GM23248 (cell line): ENCODE measurements around the gene CKAP2. TPM values are rescaled to one million over a fixed set of nuclear protein-coding genes. Genes with fewer than 3 reads are reported as not detected.
"Not testable (repeated sequence)": the region's sequence is repeated elsewhere in the genome, so short reads cannot be mapped to it uniquely, and the experiment has no call there.

Experiments
- DNase-seq: peaks from one replicate; pipeline ENCODE4 v3.0.0-alpha.2; 2015
- H2AFZ ChIP-seq: fragments of 200-600 bp; sonication (generic); 2 replicates; pipeline ENCODE4 v1.6.1; 2016; ENCODE audit warnings: antibody characterized with exemption
- H3F3A ChIP-seq: fragments of 200-600 bp; sonication (generic); 2 replicates; pipeline ENCODE4 v1.6.1; 2016; ENCODE audit warnings: mild to moderate bottlenecking, antibody characterized with exemption, mixed run types; ENCODE audit not compliant: insufficient read depth
- H3K27ac ChIP-seq: fragments of 200-600 bp; sonication (generic); 2 replicates; pipeline ENCODE4 v1.5.1; 2016; ENCODE audit warnings: mild to moderate bottlenecking
- H3K27me3 ChIP-seq: fragments of 200-600 bp; sonication (generic); replicated peaks from 2 replicates; pipeline ENCODE4 v1.6.1; 2016; ENCODE audit warnings: mild to moderate bottlenecking; ENCODE audit not compliant: insufficient read depth
- H3K36me3 ChIP-seq: fragments of 200-600 bp; sonication (generic); 2 replicates; pipeline ENCODE4 v1.6.1; 2016; ENCODE audit warnings: low read depth, mild to moderate bottlenecking
- H3K4me1 ChIP-seq: fragments of 200-600 bp; sonication (generic); 2 replicates; pipeline ENCODE4 v1.6.1; 2016; ENCODE audit warnings: mild to moderate bottlenecking; ENCODE audit not compliant: insufficient read depth
- H3K4me2 ChIP-seq: fragments of 200-600 bp; sonication (generic); one replicate; pipeline ENCODE4 v1.6.1; 2016; ENCODE audit warnings: mild to moderate bottlenecking; ENCODE audit not compliant: unreplicated experiment
- H3K4me3 ChIP-seq: fragments of 200-600 bp; sonication (generic); 2 replicates; pipeline ENCODE4 v1.5.1; 2016; ENCODE audit warnings: mild to moderate bottlenecking
- H3K79me2 ChIP-seq: fragments of 200-600 bp; sonication (generic); 2 replicates; pipeline ENCODE4 v1.6.1; 2016; ENCODE audit warnings: mild to moderate bottlenecking; ENCODE audit not compliant: insufficient read depth
- H3K9ac ChIP-seq: fragments of 200-600 bp; sonication (generic); 2 replicates; pipeline ENCODE4 v1.6.1; 2016; ENCODE audit warnings: mild to moderate bottlenecking
- H3K9me2 ChIP-seq: fragments of 200-600 bp; sonication (generic); 2 replicates; pipeline ENCODE4 v1.6.1; 2016; ENCODE audit warnings: mixed run types, mild to moderate bottlenecking, moderate library complexity; ENCODE audit not compliant: insufficient read depth
- H3K9me3 ChIP-seq: fragments of 200-600 bp; sonication (generic); one replicate; pipeline ENCODE4 v1.6.1; 2017; ENCODE audit warnings: low read depth
- H4K20me1 ChIP-seq: fragments of 200-600 bp; sonication (generic); 2 replicates; pipeline ENCODE4 v1.6.0; 2016; ENCODE audit not compliant: insufficient read depth
- WGBS, 2 experiments: methylation state at CpG; one replicate each; pipeline ENCODE4 v1.1.6; 2015 to 2017; ENCODE audit warnings: low lambda C conversion rate in 2 of 2, low coverage in 1 of 2; ENCODE audit errors: missing lambda C conversion rate in 2 of 2; 5-methylcytosine and 5-hydroxymethylcytosine counted together
- in situ Hi-C: fragments of 300-500 bp; cut with MboI; formaldehyde crosslinking; loops from 2 replicates; pipeline ENCODE4 v1.15.0; 2020
- polyA plus RNA-seq: library from polyadenylated mRNA; unstranded; fragments of >200 nt; fragmentation: Nextera tagmentation; extraction: Ambion mirVana; gene quantifications from 2 replicates; pipeline ENCODE4 v1.2.1, GENCODE V29; 2016
- total RNA-seq: library from RNA; depleted of rRNA; stranded (reverse); fragments of >200 nt; shearing (Covaris generic); gene quantifications from 2 replicates; pipeline ENCODE4 v1.2.3, GENCODE V29; 2014

The CKAP2 gene
- total and polyA plus RNA-seq, 2 experiments from 2014 or later = 24.2 to 37.6 TPM

DNA sequence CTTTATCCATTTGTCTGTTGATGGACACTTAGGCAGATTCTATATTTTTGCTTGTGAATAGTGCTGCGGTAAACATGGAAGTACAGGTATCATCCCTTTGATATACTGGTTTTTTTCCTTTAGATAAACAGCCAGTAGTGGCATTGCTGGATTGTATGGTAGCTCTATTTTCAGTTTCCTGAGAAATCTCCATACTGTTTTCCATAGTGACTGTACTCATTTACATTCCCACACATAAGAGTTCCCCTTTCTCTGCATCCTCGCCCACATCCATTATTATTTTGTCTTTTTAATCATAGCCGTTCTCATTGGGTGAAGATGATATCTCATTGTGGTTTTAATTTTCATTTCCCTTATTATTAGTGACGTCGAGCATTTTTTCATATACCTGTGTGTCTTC is 35.7 kb downstream of the CKAP2 start:
- in situ Hi-C loops, H2AFZ ChIP-seq, H3K27me3 ChIP-seq, DNase-seq, H4K20me1 ChIP-seq, H3K4me1 ChIP-seq, H3K9me3 ChIP-seq, H3K4me2 ChIP-seq, H3K9me2 ChIP-seq, H3K4me3 ChIP-seq, H3K9ac ChIP-seq, H3K36me3 ChIP-seq, H3F3A ChIP-seq, H3K79me2 ChIP-seq, H3K27ac ChIP-seq: not testable (repeated sequence)
- WGBS, 2 experiments = 63 to 70% methylated on average over 2 of the region's 5 CpGs

DNA sequence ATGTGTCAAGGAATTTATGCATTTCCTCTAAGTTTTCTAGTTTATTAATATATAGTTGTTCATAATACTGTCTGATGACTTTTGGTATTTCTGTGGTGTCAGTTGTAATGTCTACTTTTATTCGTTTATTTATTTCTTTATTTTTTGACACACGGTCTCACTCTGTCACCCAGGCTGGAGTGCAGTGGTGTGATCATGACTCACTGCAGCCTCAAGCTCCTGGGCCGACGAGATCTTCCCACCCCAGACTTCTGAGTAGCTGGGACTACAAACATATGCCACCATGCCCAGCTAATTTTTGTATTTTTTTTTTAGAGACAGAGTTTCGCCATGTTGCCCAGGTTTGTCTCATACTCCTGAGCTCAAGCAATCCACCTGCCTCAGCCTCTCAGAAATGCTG is 39.0 kb downstream of the CKAP2 start:
- H3K9me2 ChIP-seq, H3K4me1 ChIP-seq, H4K20me1 ChIP-seq, H3K27me3 ChIP-seq, H3K4me2 ChIP-seq, in situ Hi-C loops, H2AFZ ChIP-seq, H3K27ac ChIP-seq, H3K9me3 ChIP-seq, H3K4me3 ChIP-seq, H3K9ac ChIP-seq, H3K36me3 ChIP-seq, H3K79me2 ChIP-seq, H3F3A ChIP-seq, DNase-seq: not testable (repeated sequence)
- WGBS, 2 experiments = 59 to 61% methylated on average over 5 of the region's 5 CpGs

- H2AFZ ChIP-seq, H3K4me2 ChIP-seq, H3K9ac ChIP-seq, H3K79me2 ChIP-seq, H3K36me3 ChIP-seq, H3K9me2 ChIP-seq, H3K4me1 ChIP-seq, H3K4me3 ChIP-seq, DNase-seq, H3K9me3 ChIP-seq, H4K20me1 ChIP-seq, H3F3A ChIP-seq, H3K27me3 ChIP-seq, in situ Hi-C loops, H3K27ac ChIP-seq: not testable (repeated sequence)
- WGBS, 2 experiments = 30 to 39% methylated on average over 3 of the region's 3 CpGs
Observed at GRCh38 chr13:52497979-52498378, 42.7 kb downstream of the CKAP2 start.

GRCh38 chr13:52502277-52502676 is 47.0 kb downstream of the CKAP2 start:
- in situ Hi-C loops, H3K4me1 ChIP-seq, H3K9me3 ChIP-seq, H3K36me3 ChIP-seq, H3K4me3 ChIP-seq, H2AFZ ChIP-seq, H3K9me2 ChIP-seq, DNase-seq, H3K4me2 ChIP-seq, H3K9ac ChIP-seq, H3K27ac ChIP-seq, H3K79me2 ChIP-seq, H3F3A ChIP-seq, H4K20me1 ChIP-seq, H3K27me3 ChIP-seq: not testable (repeated sequence)
- WGBS, 2 experiments = 35 to 47% methylated on average over 7 of the region's 7 CpGs

DNA sequence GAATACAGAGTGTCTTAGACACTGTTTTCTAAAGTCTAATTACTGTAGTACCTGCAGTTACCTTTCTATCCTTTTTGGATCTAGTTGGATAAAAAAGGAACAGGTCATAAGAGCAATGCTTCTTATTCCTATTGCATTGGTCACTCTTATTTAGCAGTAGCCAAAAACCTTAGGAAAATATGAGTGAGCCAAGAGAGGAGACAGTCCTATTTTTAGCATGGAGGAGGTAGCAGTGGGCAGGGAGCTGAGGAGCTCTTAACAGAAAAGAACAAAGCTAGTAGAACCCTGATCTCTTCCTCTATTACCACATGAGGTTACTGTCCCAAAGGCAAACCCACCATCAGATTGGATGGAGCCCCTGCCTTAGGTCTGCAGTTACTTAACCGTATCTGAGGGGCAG is 50.6 kb downstream of the CKAP2 start:
- H3K4me1 ChIP-seq, H3F3A ChIP-seq, H3K36me3 ChIP-seq, H3K9ac ChIP-seq, H3K27me3 ChIP-seq, H3K27ac ChIP-seq, DNase-seq, H3K4me3 ChIP-seq, H3K4me2 ChIP-seq, H4K20me1 ChIP-seq, H2AFZ ChIP-seq, H3K9me2 ChIP-seq, H3K79me2 ChIP-seq, in situ Hi-C loops, H3K9me3 ChIP-seq: not testable (repeated sequence)
- no CpG with 5 or more reads among the region's 1 CpG for WGBS, 2 experiments

GRCh38 chr13:52509532-52509931 is 54.3 kb downstream of the CKAP2 start:
- H3K9me3 ChIP-seq, H4K20me1 ChIP-seq, in situ Hi-C loops, H3K27ac ChIP-seq, H3K4me2 ChIP-seq, H3K9me2 ChIP-seq, H3K9ac ChIP-seq, H3K27me3 ChIP-seq, H3K4me1 ChIP-seq, H3K36me3 ChIP-seq, H3K79me2 ChIP-seq, H3F3A ChIP-seq, H3K4me3 ChIP-seq, DNase-seq, H2AFZ ChIP-seq: not testable (repeated sequence)
- WGBS, 2 experiments = 56 to 86% methylated on average over 1 of the region's 6 CpGs

DNA sequence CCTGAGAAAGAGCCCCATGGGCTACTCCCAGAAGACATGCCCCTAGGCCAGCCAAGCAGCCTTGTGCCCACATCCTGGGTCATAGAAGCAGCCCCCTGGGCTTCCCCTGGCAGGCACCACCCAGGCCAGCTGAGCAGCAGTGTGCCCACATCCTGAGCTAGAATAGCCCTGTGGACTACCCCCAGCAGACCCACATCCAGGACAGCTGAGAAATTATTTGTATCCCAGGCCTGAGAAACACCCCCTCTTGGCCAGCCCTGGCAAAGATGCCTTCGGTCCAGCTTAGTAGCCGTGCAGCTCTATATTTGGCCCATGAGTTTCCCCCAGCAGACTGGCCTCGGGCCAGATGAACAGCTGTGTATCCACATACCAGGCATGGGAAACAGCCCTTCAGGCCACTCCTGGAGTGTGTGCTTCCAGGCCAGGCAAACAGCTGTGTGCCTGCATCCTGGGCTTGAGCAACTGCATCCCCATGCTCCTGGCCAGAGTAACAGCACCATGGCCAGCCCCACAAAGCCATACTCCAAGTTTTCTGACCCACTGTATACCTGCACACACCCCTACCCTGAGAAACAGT is 55.0 kb downstream of the CKAP2 start:
- DNase-seq, H3K4me1 ChIP-seq, H3K4me2 ChIP-seq, H2AFZ ChIP-seq, H3K9me3 ChIP-seq, in situ Hi-C loops, H3F3A ChIP-seq, H3K36me3 ChIP-seq, H3K9ac ChIP-seq, H3K27me3 ChIP-seq, H3K4me3 ChIP-seq, H3K79me2 ChIP-seq, H3K27ac ChIP-seq, H4K20me1 ChIP-seq, H3K9me2 ChIP-seq: not testable (repeated sequence)
- WGBS, 2 experiments = 37 to 56% methylated on average over 2 to 3 of the region's 3 CpGs

DNA sequence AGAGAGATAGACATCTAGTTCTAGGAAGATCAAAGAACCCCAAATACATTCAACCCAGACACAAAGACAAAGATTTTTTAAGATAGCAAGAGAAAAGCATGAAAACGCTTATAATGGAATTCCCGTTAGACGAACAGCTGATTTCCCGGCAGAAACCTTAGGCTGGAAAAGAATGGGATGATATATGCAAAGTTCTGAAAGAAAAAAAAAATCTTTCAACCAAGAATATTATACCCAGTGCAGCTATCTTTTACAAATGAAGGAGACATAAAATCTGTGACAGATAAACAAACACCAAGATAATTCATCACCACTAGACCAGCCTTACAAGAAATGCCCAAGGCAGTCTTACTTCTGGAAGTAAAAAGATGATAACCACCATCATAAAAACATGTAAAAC is 56.3 kb downstream of the CKAP2 start:
- H3F3A ChIP-seq, H3K36me3 ChIP-seq, in situ Hi-C loops, H3K9me3 ChIP-seq, H3K4me2 ChIP-seq, H3K9me2 ChIP-seq, H3K27me3 ChIP-seq, H3K4me3 ChIP-seq, H3K9ac ChIP-seq, H3K4me1 ChIP-seq, H4K20me1 ChIP-seq, DNase-seq, H3K79me2 ChIP-seq, H3K27ac ChIP-seq, H2AFZ ChIP-seq: not testable (repeated sequence)
- 83 to 94% methylated on average over 4 of the region's 4 CpGs for WGBS, 2 experiments
